Measurements from ENCODE around the gene HSPA12B.

HSPA12B gene

DNA sequence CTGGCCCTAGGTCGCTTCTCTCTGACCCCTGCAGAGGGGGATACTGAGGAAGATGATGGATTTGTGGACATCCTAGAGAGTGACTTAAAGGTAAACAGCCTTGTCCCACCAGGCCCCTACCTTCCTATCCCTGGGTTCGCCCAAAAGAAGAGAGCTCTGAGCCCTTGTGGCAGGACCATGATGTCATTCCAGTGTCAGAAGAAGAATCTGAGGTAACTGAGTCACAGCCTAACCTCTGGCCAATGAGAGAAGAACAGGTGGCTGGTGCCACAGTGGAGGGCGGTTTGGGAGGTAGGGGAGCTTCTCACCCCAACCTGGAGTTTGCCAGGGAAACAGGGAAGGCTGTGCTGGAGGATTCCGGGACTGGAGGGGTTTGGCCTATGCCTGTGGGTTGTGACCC lies 68.8 kb downstream of the HSPA12B start:
- DNase-seq (ENCODE audit: low read depth in 2 of 3, low spot score in 1 of 3) = no peak

DNA sequence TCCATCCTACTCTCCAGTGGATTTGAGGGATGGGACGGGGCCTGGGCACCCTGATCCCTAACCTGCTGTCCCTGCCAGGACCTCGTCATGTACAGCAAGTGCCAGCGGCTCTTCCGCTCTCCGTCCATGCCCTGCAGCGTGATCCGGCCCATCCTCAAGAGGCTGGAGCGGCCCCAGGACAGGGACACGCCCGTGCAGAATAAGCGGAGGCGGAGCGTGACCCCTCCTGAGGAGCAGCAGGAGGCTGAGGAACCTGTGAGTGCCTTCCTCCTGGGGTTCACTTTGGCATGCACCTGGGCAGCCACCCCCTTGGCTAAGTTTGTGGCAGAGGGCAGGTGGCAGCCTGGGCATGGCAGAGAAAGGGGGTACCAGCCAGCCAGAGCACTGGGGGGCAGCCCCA lies 69.4 kb downstream of the HSPA12B start:
- DNase-seq (ENCODE audit: low read depth in 2 of 3, low spot score in 1 of 3) = no peak
